ENCODE measurements around the gene TEX22. TPM values are rescaled to one million over a fixed set of nuclear protein-coding genes. Genes with fewer than 3 reads are reported as not detected.

The TEX22 gene
- total RNA-seq, 1 donor, result under 0.01 TPM

- TF ChIP-seq, protein P1, sequence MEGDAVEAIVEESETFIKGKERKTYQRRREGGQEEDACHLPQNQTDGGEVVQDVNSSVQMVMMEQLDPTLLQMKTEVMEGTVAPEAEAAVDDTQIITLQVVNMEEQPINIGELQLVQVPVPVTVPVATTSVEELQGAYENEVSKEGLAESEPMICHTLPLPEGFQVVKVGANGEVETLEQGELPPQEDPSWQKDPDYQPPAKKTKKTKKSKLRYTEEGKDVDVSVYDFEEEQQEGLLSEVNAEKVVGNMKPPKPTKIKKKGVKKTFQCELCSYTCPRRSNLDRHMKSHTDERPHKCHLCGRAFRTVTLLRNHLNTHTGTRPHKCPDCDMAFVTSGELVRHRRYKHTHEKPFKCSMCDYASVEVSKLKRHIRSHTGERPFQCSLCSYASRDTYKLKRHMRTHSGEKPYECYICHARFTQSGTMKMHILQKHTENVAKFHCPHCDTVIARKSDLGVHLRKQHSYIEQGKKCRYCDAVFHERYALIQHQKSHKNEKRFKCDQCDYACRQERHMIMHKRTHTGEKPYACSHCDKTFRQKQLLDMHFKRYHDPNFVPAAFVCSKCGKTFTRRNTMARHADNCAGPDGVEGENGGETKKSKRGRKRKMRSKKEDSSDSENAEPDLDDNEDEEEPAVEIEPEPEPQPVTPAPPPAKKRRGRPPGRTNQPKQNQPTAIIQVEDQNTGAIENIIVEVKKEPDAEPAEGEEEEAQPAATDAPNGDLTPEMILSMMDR (IDR thresholded peaks at IDR 0.05; ENCODE audit: insufficient read depth, low read depth, low read length), result no peak
- no peak for DNase-seq (ENCODE audit: low read depth)
- H3K4me3 ChIP-seq (ENCODE audit: low read depth, low read length), result no peak overlapping the region
Measured at GRCh38 chr14:105384605-105385321, 13.6 kb upstream of the TEX22 start.

DNA sequence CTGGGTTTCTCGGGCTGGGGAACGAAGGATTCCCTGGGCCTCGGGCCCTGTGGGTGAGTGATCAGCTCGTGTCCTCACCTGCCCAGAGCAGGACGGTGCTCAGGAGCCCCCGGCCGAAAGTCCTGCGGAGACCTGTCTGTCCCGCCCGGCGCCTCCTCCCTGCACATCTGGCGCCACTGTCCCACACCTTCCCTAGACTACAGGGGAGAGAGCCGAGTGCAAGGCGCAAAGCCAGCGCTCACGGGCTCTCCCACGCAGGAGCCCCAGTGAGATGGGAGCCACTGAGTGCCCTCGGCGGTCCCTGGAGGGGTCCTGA, 13.1 kb upstream of the TEX22 start:
- no peak for DNase-seq (ENCODE audit: low read depth)
- TF ChIP-seq, protein P1 (IDR thresholded peaks at IDR 0.05; ENCODE audit: insufficient read depth, low read depth, low read length), result no peak
- no peak overlapping the region for H3K4me3 ChIP-seq (ENCODE audit: low read depth, low read length)

- no peak overlapping the region for H3K4me3 ChIP-seq (ENCODE audit: low read depth, low read length)
- TF ChIP-seq, protein P1 (IDR thresholded peaks at IDR 0.05; ENCODE audit: insufficient read depth, low read depth, low read length), result no peak
- DNase-seq (ENCODE audit: low read depth), result no peak
Measured at GRCh38 chr14:105385698-105386365, 12.5 kb upstream of the TEX22 start.

- no peak for DNase-seq (ENCODE audit: low read depth)
- TF ChIP-seq, protein P1 (IDR thresholded peaks at IDR 0.05; ENCODE audit: insufficient read depth, low read depth, low read length), result no peak
- no peak overlapping the region for H3K4me3 ChIP-seq (ENCODE audit: low read depth, low read length)
Measured at GRCh38 chr14:105386581-105387529, 11.5 kb upstream of the TEX22 start.

DNA sequence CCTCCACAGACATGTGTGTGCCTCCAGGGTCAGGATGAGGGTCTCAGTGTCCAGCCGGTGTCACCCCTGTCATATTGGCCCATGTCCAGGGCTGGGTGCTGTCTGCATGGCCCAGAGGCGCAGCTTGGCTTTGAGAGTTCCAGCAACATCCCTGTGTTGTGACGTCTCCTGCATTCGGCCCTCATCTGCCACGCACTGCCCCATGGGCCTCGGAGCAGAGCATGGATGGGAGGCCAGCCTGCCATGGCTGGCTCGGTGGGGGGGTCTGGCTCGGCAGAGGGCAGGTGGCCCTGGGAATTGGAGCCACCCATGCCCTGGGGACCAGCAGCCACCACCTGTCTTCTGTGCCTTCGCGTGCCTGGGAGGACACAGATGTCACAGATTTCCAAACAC, 10.8 kb upstream of the TEX22 start:
- no peak for DNase-seq (ENCODE audit: low read depth)
- TF ChIP-seq, protein P1 (IDR thresholded peaks at IDR 0.05; ENCODE audit: insufficient read depth, low read depth, low read length), result no peak
- H3K4me3 ChIP-seq (ENCODE audit: low read depth, low read length), result no peak overlapping the region

- H3K4me3 ChIP-seq (ENCODE audit: low read depth, low read length), result no peak overlapping the region
- TF ChIP-seq, protein P1 (IDR thresholded peaks at IDR 0.05; ENCODE audit: insufficient read depth, low read depth, low read length), result no peak
- no peak for DNase-seq (ENCODE audit: low read depth)
Measured at GRCh38 chr14:105388110-105388951, 10.0 kb upstream of the TEX22 start.
